ENCODE results near the gene SUSD1.

The SUSD1 gene

DNA sequence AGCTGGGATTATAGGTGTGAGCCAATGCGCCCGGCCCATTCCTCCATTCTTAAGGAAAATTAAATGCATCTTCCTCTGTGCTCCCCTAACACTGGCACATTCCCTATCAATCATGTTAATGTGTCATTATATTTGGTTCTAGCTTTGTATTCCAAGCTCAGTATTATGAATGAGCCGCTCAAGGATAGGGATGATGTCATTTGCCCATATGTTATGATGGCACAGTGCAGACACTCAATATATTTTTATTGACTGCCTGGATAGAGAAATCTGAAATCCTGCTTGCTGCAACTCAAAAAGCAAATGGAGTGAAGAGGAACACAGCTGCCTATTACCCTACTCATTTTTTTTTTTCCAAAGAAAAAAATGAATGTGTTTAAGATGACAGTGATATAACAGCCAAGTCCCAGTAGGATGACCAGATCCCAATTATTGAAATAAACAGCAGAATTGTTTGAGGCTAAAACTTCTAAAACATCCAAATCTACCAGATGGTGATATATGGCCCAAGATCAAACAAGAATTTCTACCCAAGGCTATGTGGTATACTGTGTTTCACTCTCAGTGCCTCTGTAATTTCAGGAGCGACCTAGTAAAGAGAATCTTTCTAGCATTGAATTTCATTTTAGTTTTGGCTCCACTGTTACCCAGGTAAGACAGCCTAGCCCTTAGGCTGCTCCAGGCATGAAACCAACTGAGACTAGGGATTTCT lies 16.3 kb downstream of the SUSD1 start:
- H3K36me3 ChIP-seq (ENCODE audit: insufficient read depth), result no peaks in the 10 kb centered on the region
- no peaks in the 10 kb centered on the region for H4K20me1 ChIP-seq (ENCODE audit: insufficient read depth)
- H3K27ac ChIP-seq, result no peak overlapping the region
- TF ChIP-seq CTCF (conservative IDR thresholded peaks at IDR 0.05; ENCODE audit: low read depth, low read length), result no peak
- H3K79me2 ChIP-seq (ENCODE audit: insufficient read depth, low read depth), result no peaks in the 10 kb centered on the region
- H3K4me2 ChIP-seq, result no peak overlapping the region
- peaks cover 12% of the 10 kb centered on the region for H3K4me1 ChIP-seq (ENCODE audit: low read depth, poor library complexity, severe bottlenecking)
- H2AFZ ChIP-seq (ENCODE audit: low read depth), result no peak overlapping the region
- no peak overlapping the region for H3K4me3 ChIP-seq (IDR thresholded peaks at IDR 0.05; ENCODE audit: insufficient read depth, low read depth, low read length)
- H3K9ac ChIP-seq, result no peak overlapping the region
- H3K27me3 ChIP-seq (ENCODE audit: insufficient read depth, low read depth), result no peaks in the 10 kb centered on the region

GRCh38 chr9:112157961-112158360 lies 17.1 kb downstream of the SUSD1 start:
- H3K9ac ChIP-seq, result no peak overlapping the region
- H3K79me2 ChIP-seq (ENCODE audit: insufficient read depth, low read depth), result no peaks in the 10 kb centered on the region
- H2AFZ ChIP-seq (ENCODE audit: low read depth), result no peak overlapping the region
- no peak overlapping the region for H3K4me3 ChIP-seq (IDR thresholded peaks at IDR 0.05; ENCODE audit: insufficient read depth, low read depth, low read length)
- peaks cover 12% of the 10 kb centered on the region for H3K4me1 ChIP-seq (ENCODE audit: low read depth, poor library complexity, severe bottlenecking)
- no peak overlapping the region for H3K4me2 ChIP-seq
- H3K27me3 ChIP-seq (ENCODE audit: insufficient read depth, low read depth), result no peaks in the 10 kb centered on the region
- no peaks in the 10 kb centered on the region for H4K20me1 ChIP-seq (ENCODE audit: insufficient read depth)
- H3K36me3 ChIP-seq (ENCODE audit: insufficient read depth), result no peaks in the 10 kb centered on the region
- H3K27ac ChIP-seq, result no peak overlapping the region
- no peak for TF ChIP-seq CTCF (conservative IDR thresholded peaks at IDR 0.05; ENCODE audit: low read depth, low read length)

DNA sequence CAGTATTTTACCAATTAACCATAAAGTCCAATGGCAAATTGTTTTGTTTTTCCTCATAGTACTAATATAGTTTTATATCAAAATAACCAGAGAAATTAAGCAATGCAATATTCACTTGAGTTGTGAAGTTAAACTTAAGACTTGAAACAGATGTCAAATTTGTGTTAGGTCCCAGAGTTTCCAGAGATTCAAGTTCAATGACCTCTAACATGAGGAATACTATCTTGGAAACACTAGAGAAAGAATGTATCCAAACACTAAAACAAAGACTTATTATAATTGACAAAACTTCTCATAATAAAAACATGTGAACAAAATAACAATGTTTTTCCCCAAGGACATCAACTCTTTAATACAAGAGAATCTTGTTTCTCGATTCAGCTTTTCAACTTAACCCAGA lies 18.0 kb downstream of the SUSD1 start:
- Histone ChIP-seq H3K9ac (no peak overlapping the region), H3K27me3 (ENCODE audit: insufficient read depth, low read depth) (no peaks in the 10 kb centered on the region), H4K20me1 (ENCODE audit: insufficient read depth) (no peaks in the 10 kb centered on the region), H2AFZ (ENCODE audit: low read depth) (no peak overlapping the region), H3K27ac (no peak overlapping the region), H3K79me2 (ENCODE audit: insufficient read depth, low read depth) (no peaks in the 10 kb centered on the region), H3K4me3 (IDR thresholded peaks at IDR 0.05; ENCODE audit: insufficient read depth, low read depth, low read length) (no peak overlapping the region), H3K4me2 (no peak overlapping the region), H3K36me3 (ENCODE audit: insufficient read depth) (no peaks in the 10 kb centered on the region), H3K4me1 (ENCODE audit: low read depth, poor library complexity, severe bottlenecking) (peaks cover 12% of the 10 kb centered on the region)
- no peak for TF ChIP-seq CTCF (conservative IDR thresholded peaks at IDR 0.05; ENCODE audit: low read depth, low read length)

GRCh38 chr9:112149211-112149610 lies 25.9 kb downstream of the SUSD1 start:
- Histone ChIP-seq H3K9ac (no peak overlapping the region), H3K27me3 (ENCODE audit: insufficient read depth, low read depth) (no peaks in the 10 kb centered on the region), H3K79me2 (ENCODE audit: insufficient read depth, low read depth) (no peaks in the 10 kb centered on the region), H3K4me3 (IDR thresholded peaks at IDR 0.05; ENCODE audit: insufficient read depth, low read depth, low read length) (no peak overlapping the region), H4K20me1 (ENCODE audit: insufficient read depth) (no peaks in the 10 kb centered on the region), H2AFZ (ENCODE audit: low read depth) (no peak overlapping the region), H3K4me1 (ENCODE audit: low read depth, poor library complexity, severe bottlenecking) (no peaks in the 10 kb centered on the region), H3K27ac (no peak overlapping the region), H3K36me3 (ENCODE audit: insufficient read depth) (no peaks in the 10 kb centered on the region), H3K4me2 (no peak overlapping the region)
- no peak for TF ChIP-seq CTCF (conservative IDR thresholded peaks at IDR 0.05; ENCODE audit: low read depth, low read length)
